ENCODE measurements around the gene MACROD2.

MACROD2 gene

GRCh38 chr20:15045246-15045645 lies 1049.9 kb downstream of the MACROD2 start:
- no peak for DNase-seq (ENCODE audit: low read depth in 2 of 2)

GRCh38 chr20:15047042-15047441 lies 1051.7 kb downstream of the MACROD2 start:
- no peak for DNase-seq (ENCODE audit: low read depth in 2 of 2)

- DNase-seq (ENCODE audit: low read depth in 2 of 2), result no peak
Measured at GRCh38 chr20:15047601-15048000, 1052.3 kb downstream of the MACROD2 start.

GRCh38 chr20:15056246-15056645 lies 1060.9 kb downstream of the MACROD2 start:
- no peak for DNase-seq (ENCODE audit: low read depth in 2 of 2)

- no peak for DNase-seq (ENCODE audit: low read depth in 2 of 2)
Measured at GRCh38 chr20:15058841-15059240, 1063.5 kb downstream of the MACROD2 start.

- DNase-seq (ENCODE audit: low read depth in 2 of 2), result no peak
Measured at GRCh38 chr20:15059438-15059837, 1064.1 kb downstream of the MACROD2 start.

GRCh38 chr20:15060265-15061060 lies 1065.1 kb downstream of the MACROD2 start:
- DNase-seq (ENCODE audit: low read depth in 2 of 2), result no peak

GRCh38 chr20:15061061-15061430 lies 1065.7 kb downstream of the MACROD2 start:
- no peak for DNase-seq (ENCODE audit: low read depth in 2 of 2)

GRCh38 chr20:15061955-15062354 lies 1066.6 kb downstream of the MACROD2 start:
- no peak for DNase-seq (ENCODE audit: low read depth in 2 of 2)

- DNase-seq (ENCODE audit: low read depth in 2 of 2), result no peak
Measured at GRCh38 chr20:15063081-15063480, 1067.8 kb downstream of the MACROD2 start.

GRCh38 chr20:15064741-15065140 lies 1069.4 kb downstream of the MACROD2 start:
- no peak for DNase-seq (ENCODE audit: low read depth in 2 of 2)

- DNase-seq (ENCODE audit: low read depth in 2 of 2), result no peak
Measured at GRCh38 chr20:15065794-15066193, 1070.5 kb downstream of the MACROD2 start.

GRCh38 chr20:15068486-15068885 lies 1073.2 kb downstream of the MACROD2 start:
- no peak for DNase-seq (ENCODE audit: low read depth in 2 of 2)

- DNase-seq (ENCODE audit: low read depth in 2 of 2), result no peak
Measured at GRCh38 chr20:15069355-15069754, 1074.0 kb downstream of the MACROD2 start.

GRCh38 chr20:15071085-15071808 lies 1075.9 kb downstream of the MACROD2 start:
- DNase-seq (ENCODE audit: low read depth in 2 of 2), result no peak

- DNase-seq (ENCODE audit: low read depth in 2 of 2), result no peak
Measured at GRCh38 chr20:15072316-15072715, 1077.0 kb downstream of the MACROD2 start.

- no peak for DNase-seq (ENCODE audit: low read depth in 2 of 2)
Measured at GRCh38 chr20:15075586-15075985, 1080.3 kb downstream of the MACROD2 start.

GRCh38 chr20:15076785-15077184 lies 1081.5 kb downstream of the MACROD2 start:
- DNase-seq (ENCODE audit: low read depth in 2 of 2), result no peak

- DNase-seq (ENCODE audit: low read depth in 2 of 2), result no peak
Measured at GRCh38 chr20:15077733-15078250, 1082.5 kb downstream of the MACROD2 start.

GRCh38 chr20:15079594-15080340 lies 1084.5 kb downstream of the MACROD2 start:
- DNase-seq (ENCODE audit: low read depth in 2 of 2), result no peak

GRCh38 chr20:15081261-15081660 lies 1085.9 kb downstream of the MACROD2 start:
- no peak for DNase-seq (ENCODE audit: low read depth in 2 of 2)

GRCh38 chr20:15091421-15092037 lies 1096.2 kb downstream of the MACROD2 start:
- DNase-seq (ENCODE audit: low read depth in 2 of 2), result no peak

Data from stimulated activated CD8-positive, alpha-beta memory T cell treated with anti-CD3 and anti-CD28 coated beads, Interleukin-15, amount 100 ng/mL, for 48 hours (primary cell).